ENCODE data around the gene MUC5B. TPM values are rescaled to one million over a fixed set of nuclear protein-coding genes. Genes with fewer than 3 reads are reported as not detected.
"Not testable (repeated sequence)": the region's sequence is repeated elsewhere in the genome, so short reads cannot be mapped to it uniquely, and the experiment has no call there.

Gene MUC5B
- total RNA-seq, 2 experiments from 2014 or later: not detected

DNA sequence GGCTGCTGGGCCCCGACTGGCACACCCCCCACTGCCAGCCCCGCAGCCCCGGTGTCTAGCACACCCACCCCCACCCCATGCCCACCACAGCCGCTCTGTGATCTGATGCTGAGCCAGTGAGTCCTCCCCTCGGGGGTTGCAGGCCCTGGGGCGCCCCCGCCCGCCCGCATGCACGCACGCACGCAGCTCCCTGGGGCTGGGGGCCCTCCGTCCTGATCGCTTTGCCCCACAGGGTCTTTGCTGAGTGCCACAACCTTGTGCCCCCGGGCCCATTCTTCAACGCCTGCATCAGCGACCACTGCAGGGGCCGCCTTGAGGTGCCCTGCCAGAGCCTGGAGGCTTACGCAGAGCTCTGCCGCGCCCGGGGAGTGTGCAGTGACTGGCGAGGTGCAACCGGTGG is 32.3 kb downstream of the MUC5B start:
- DNase-seq (no peak), ATAC-seq (no peak)
- no peaks in the 10 kb centered on the region for H3K27me3 Mint-ChIP-seq
- H3K36me3 Mint-ChIP-seq: no peaks in the 10 kb centered on the region
- no peak overlapping the region for H3K4me3 Mint-ChIP-seq
- H3K9me3 Mint-ChIP-seq (ENCODE audit: low read depth): peaks cover 4% of the 10 kb centered on the region
- H3K27ac Mint-ChIP-seq: no peak overlapping the region
- H3K4me1 Mint-ChIP-seq: no peaks in the 10 kb centered on the region
- CTCF ChIA-PET: no interaction called here

- Mint-ChIP-seq H3K27ac (no peak overlapping the region), H3K4me3 (no peak overlapping the region), H3K27me3 (no peaks in the 10 kb centered on the region), H3K36me3 (no peaks in the 10 kb centered on the region), H3K9me3 (ENCODE audit: low read depth) (no peaks in the 10 kb centered on the region), H3K4me1 (no peaks in the 10 kb centered on the region)
- DNase-seq: no peak
- ATAC-seq: no peak
- CTCF ChIA-PET: no interaction called here
Measured at GRCh38 chr11:1256257-1257045, 33.6 kb downstream of the MUC5B start.

DNA sequence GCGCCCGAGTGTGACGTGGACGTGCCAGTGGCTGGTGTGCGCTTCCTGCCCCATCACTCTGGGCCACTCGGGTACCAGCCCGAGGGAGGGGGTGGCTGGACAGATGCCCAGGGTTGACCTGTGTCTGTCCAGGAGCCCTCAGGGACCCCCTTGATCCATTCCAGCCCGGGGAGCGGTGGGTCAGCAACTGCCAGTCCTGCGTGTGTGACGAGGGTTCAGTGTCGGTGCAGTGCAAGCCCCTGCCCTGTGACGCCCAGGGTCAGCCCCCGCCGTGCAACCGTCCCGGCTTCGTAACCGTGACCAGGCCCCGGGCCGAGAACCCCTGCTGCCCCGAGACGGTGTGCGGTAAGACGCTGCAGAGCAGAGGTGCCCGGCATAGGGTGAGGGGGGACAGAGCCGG is 34.5 kb downstream of the MUC5B start:
- Mint-ChIP-seq H3K27me3 (no peaks in the 10 kb centered on the region), H3K4me3 (no peak overlapping the region), H3K9me3 (ENCODE audit: low read depth) (no peaks in the 10 kb centered on the region), H3K4me1 (peaks cover 2% of the 10 kb centered on the region), H3K27ac (no peak overlapping the region), H3K36me3 (no peaks in the 10 kb centered on the region)
- CTCF ChIA-PET: no interaction called here
- DNase-seq (no peak), ATAC-seq (no peak)

DNA sequence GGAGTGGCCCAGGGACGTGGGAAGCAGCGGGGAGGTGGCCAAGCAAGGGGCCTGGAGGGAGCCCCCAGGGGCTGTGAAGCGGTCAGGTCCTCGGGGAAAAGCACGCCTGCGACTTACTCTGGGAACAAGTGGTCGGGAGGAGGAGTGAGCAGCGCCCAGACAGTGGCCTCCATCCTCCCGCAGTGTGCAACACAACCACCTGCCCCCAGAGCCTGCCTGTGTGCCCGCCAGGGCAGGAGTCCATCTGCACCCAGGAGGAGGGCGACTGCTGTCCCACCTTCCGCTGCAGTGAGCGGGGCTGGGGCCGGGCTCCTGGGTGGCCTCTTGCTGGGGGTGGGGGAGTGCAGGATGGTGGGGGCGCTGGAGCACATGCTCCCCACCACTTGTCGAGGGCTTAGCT is 35.0 kb downstream of the MUC5B start:
- no peak overlapping the region for H3K4me3 Mint-ChIP-seq
- H3K27ac Mint-ChIP-seq: no peak overlapping the region
- CTCF ChIA-PET: no interaction called here
- H3K4me1 Mint-ChIP-seq: peaks cover 5% of the 10 kb centered on the region
- H3K9me3 Mint-ChIP-seq (ENCODE audit: low read depth): no peaks in the 10 kb centered on the region
- no peaks in the 10 kb centered on the region for H3K27me3 Mint-ChIP-seq
- ATAC-seq: no peak
- no peaks in the 10 kb centered on the region for H3K36me3 Mint-ChIP-seq
- DNase-seq: no peak

- DNase-seq (no peak), ATAC-seq (no peak)
- H3K4me3 Mint-ChIP-seq: no peak overlapping the region
- no peak overlapping the region for H3K27ac Mint-ChIP-seq
- no peaks in the 10 kb centered on the region for H3K36me3 Mint-ChIP-seq
- H3K9me3 Mint-ChIP-seq (ENCODE audit: low read depth): no peaks in the 10 kb centered on the region
- H3K4me1 Mint-ChIP-seq: peaks cover 8% of the 10 kb centered on the region
- CTCF ChIA-PET: no interaction called here
- no peaks in the 10 kb centered on the region for H3K27me3 Mint-ChIP-seq
Measured at GRCh38 chr11:1258401-1259075, 35.7 kb downstream of the MUC5B start.

DNA sequence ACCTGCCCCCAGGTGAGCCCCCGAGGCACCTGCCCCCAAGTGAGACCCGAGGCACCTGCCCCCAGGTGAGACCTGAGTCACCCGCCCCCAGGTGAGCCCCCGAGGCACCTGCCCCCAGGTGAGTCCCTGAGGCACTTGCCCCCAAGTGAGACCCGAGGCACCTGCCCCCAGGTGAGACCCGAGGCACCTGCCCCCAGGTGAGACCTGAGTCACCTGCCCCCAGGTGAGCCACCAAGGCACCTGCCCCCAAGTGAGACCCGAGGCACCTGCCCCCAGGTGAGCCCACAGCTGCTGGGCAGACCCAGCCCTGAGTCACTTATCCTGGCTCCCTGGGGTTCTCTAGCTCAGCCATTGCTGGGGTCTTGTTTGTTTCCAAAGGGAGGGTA is 36.2 kb downstream of the MUC5B start:
- Mint-ChIP-seq H3K4me1 (peaks cover 9% of the 10 kb centered on the region), H3K4me3 (no peak overlapping the region), H3K9me3 (ENCODE audit: low read depth) (no peaks in the 10 kb centered on the region), H3K36me3 (no peaks in the 10 kb centered on the region), H3K27ac (no peak overlapping the region), H3K27me3 (no peaks in the 10 kb centered on the region)
- no peak for DNase-seq
- no peak for ATAC-seq
- CTCF ChIA-PET: no interaction called here

DNA sequence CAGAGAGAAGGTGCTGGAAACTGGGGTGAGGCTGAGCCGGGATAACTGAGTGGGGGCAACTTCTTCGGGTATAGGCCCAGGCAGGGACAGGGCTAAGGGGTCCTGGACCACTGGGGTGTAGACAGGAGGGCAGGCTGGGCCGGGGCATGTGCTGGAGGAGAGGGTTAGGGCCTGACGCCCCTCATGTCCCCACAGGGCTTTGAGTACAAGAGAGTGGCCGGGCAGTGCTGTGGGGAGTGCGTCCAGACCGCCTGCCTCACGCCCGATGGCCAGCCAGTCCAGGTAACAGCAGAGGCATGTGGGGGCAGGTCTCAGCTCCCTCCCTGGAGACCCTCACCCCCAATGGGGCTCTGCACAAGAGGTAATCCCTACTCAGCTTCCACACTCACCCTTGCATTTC is 36.7 kb downstream of the MUC5B start:
- ATAC-seq: no peak
- no peak for DNase-seq
- peaks cover 12% of the 10 kb centered on the region for H3K4me1 Mint-ChIP-seq
- CTCF ChIA-PET: no interaction called here
- no peaks in the 10 kb centered on the region for H3K27me3 Mint-ChIP-seq
- H3K36me3 Mint-ChIP-seq: peaks cover 3% of the 10 kb centered on the region
- H3K27ac Mint-ChIP-seq: no peak overlapping the region
- H3K9me3 Mint-ChIP-seq (ENCODE audit: low read depth): peaks cover 3% of the 10 kb centered on the region
- H3K4me3 Mint-ChIP-seq: no peak overlapping the region

GRCh38 chr11:1260023-1260501 is 37.2 kb downstream of the MUC5B start:
- Mint-ChIP-seq H3K4me1 (peaks cover 12% of the 10 kb centered on the region), H3K36me3 (peaks cover 4% of the 10 kb centered on the region), H3K4me3 (no peak overlapping the region), H3K27me3 (no peaks in the 10 kb centered on the region), H3K9me3 (ENCODE audit: low read depth) (peaks cover 7% of the 10 kb centered on the region), H3K27ac (no peak overlapping the region)
- peak; percentile 41 for ATAC-seq
- DNase-seq: peak; percentile 50
- CTCF ChIA-PET: no interaction called here

- DNase-seq (no peak), ATAC-seq (no peak)
- CTCF ChIA-PET: no interaction called here
- Mint-ChIP-seq H3K4me1 (peaks cover 12% of the 10 kb centered on the region), H3K4me3 (no peak overlapping the region), H3K36me3 (peaks cover 4% of the 10 kb centered on the region), H3K27ac (no peak overlapping the region), H3K9me3 (ENCODE audit: low read depth) (peaks cover 9% of the 10 kb centered on the region), H3K27me3 (no peaks in the 10 kb centered on the region)
Measured at GRCh38 chr11:1260620-1261019, 37.8 kb downstream of the MUC5B start.

GRCh38 chr11:1261241-1262071 is 38.6 kb downstream of the MUC5B start:
- ATAC-seq (no peak), DNase-seq (no peak)
- Mint-ChIP-seq H3K4me1 (peaks cover 12% of the 10 kb centered on the region), H3K4me3 (peak overlapping the region; percentile 76), H3K36me3 (peaks cover 6% of the 10 kb centered on the region), H3K27ac (no peak overlapping the region), H3K27me3 (no peaks in the 10 kb centered on the region), H3K9me3 (ENCODE audit: low read depth) (peaks cover 9% of the 10 kb centered on the region)
- CTCF ChIA-PET: no interaction called here

- H3K4me3 Mint-ChIP-seq: peak overlapping the region; percentile 76
- CTCF ChIA-PET: interaction anchor here (1.1 to 1.7 kb wide), 2 partner anchors 65 to 253 kb away, joined by 4 to 6 read pairs; no protein-coding TSS in a partner anchor
- H3K27me3 Mint-ChIP-seq: no peaks in the 10 kb centered on the region
- H3K4me1 Mint-ChIP-seq: peaks cover 12% of the 10 kb centered on the region
- H3K9me3 Mint-ChIP-seq (ENCODE audit: low read depth): peaks cover 9% of the 10 kb centered on the region
- DNase-seq (peak; percentile 92), ATAC-seq (peak; percentile 93)
- peak overlapping the region; percentile 91 for H3K27ac Mint-ChIP-seq
- H3K36me3 Mint-ChIP-seq: peaks cover 6% of the 10 kb centered on the region
Measured at GRCh38 chr11:1262172-1263006, 39.5 kb downstream of the MUC5B start.

DNA sequence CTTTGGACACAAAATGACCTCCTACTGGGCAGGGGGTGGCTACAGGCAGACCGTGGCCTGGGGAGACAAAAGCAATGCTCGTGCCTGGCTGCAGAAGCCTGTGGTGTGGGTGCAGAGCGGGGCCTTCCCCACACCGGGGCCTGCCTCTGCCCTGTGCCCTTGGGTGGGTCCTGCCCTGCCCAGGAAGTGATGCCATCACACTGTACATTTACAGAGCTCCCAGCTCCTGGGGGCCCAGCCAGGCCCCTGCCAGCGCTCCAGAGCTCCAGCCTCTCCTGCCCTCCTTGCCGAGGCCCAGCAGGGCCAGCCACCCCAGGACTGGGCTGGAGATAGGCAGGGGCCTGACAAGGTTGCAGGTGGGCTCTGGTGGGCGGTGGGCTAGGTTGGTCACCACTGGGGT is 40.1 kb downstream of the MUC5B start:
- H3K27ac Mint-ChIP-seq: peak overlapping the region; percentile 91
- peak; percentile 47 for DNase-seq
- peaks cover 12% of the 10 kb centered on the region for H3K4me1 Mint-ChIP-seq

DNA sequence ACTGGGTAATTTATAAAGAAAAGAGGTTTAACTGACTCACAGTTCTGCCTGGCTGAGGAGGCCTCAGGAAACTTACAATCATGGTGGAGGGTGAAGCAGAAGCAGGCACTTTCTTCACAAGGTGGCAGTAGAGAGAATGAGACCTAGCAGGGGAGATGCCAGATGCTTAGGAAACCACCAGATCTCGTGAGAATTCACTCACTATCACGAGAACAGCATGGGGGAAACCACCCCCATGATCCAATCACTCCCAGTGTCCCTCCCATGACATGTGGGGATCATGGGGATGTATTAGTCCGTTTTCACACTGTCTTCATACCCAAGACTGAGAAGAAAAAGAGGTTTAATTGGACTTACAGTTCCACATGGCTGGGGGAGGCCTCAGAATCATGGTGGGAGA is 41.6 kb downstream of the MUC5B start:
- H3K4me3 Mint-ChIP-seq; H3K36me3 Mint-ChIP-seq; H3K9me3 Mint-ChIP-seq (ENCODE audit: low read depth); ATAC-seq; H3K27ac Mint-ChIP-seq; CTCF ChIA-PET; H3K27me3 Mint-ChIP-seq: not testable (repeated sequence)
- peak; percentile 57 for DNase-seq
- peaks cover 12% of the 10 kb centered on the region for H3K4me1 Mint-ChIP-seq

More for the DNA sequence above, 40.1 kb downstream of the MUC5B start:
- H3K27me3 Mint-ChIP-seq: no peaks in the 10 kb centered on the region
- peak overlapping the region; percentile 76 for H3K4me3 Mint-ChIP-seq
- CTCF ChIA-PET: interaction anchor here (1.1 to 1.7 kb wide), 2 partner anchors 65 to 253 kb away, joined by 4 to 6 read pairs; no protein-coding TSS in a partner anchor
- peaks cover 6% of the 10 kb centered on the region for H3K36me3 Mint-ChIP-seq
- peak; percentile 34 for ATAC-seq
- H3K9me3 Mint-ChIP-seq (ENCODE audit: low read depth): peaks cover 9% of the 10 kb centered on the region

Data from activated CD8-positive, alpha-beta memory T cell treated with anti-CD3 and anti-CD28 coated beads, Interleukin-2, amount 10 ng/mL, durations not matched to agents 7 days and 5 days (primary cell).